ENCODE measurements around the gene ATL2.

The ATL2 gene

GRCh38 chr2:38245114-38245641, 131.9 kb downstream of the ATL2 start:
- no peak for TF ChIP-seq CTCF (IDR thresholded peaks at IDR 0.05; ENCODE audit: insufficient read depth, missing control alignments)

GRCh38 chr2:38244301-38244700, 132.8 kb downstream of the ATL2 start:
- DNase-seq (ENCODE audit: insufficient read length, low spot score) (no peak), FAIRE-seq (no peak)
- TF ChIP-seq CTCF (IDR thresholded peaks at IDR 0.05; ENCODE audit: insufficient read depth, missing control alignments) = no peak

More at GRCh38 chr2:38245114-38245641, 131.9 kb downstream of the ATL2 start:
- FAIRE-seq (no peak), DNase-seq (ENCODE audit: insufficient read length, low spot score) (no peak)
